Right lobe of liver (tissue), 6 donors: Measurements from ENCODE around the gene IVNS1ABP. TPM values are rescaled to one million over a fixed set of nuclear protein-coding genes. Genes with fewer than 3 reads are reported as not detected.

Experiments used
- ATAC-seq, 4 donors: fragments of 200-7000 bp; cut with Tn5 transposase; one replicate each; pipeline ENCODE4 v1.9.1; 2020; ENCODE audit warnings: mild to moderate bottlenecking in 4 of 4, moderate library complexity in 4 of 4
- DNase-seq, 3 donors: peaks; one replicate each; pipeline ENCODE4 v3.0.0-alpha.2; 2020
- H3K27ac ChIP-seq, 3 donors: fragments of 200-600 bp; one replicate each; pipeline ENCODE4 v1.8.0; 2022
- H3K27me3 ChIP-seq, 2 donors: fragments of 200-600 bp; one replicate each; pipeline ENCODE4 v1.8.0; 2022
- H3K36me3 ChIP-seq, 4 donors: fragments of 200-600 bp; sonication (generic) in 1 of 4; one replicate each; pipeline versions ENCODE4 v1.5.1 to v1.8.0; 2017 to 2022; ENCODE audit warnings: control low read depth in 1 of 4
- H3K4me1 ChIP-seq, 4 donors: fragments of 200-600 bp; sonication (generic) in 1 of 4; one replicate each; pipeline versions ENCODE4 v1.5.1 to v1.8.0; 2017 to 2022; ENCODE audit warnings: control low read depth in 1 of 4
- H3K4me3 ChIP-seq, 3 donors: fragments of 200-600 bp; one replicate each; pipeline ENCODE4 v1.8.0; 2022
- H3K9me3 ChIP-seq, 4 donors: fragments of 200-600 bp; sonication (generic) in 1 of 4; one replicate each; pipeline versions ENCODE4 v1.5.1 to v1.8.0; 2017 to 2022; ENCODE audit warnings: control low read depth in 1 of 4
- CTCF ChIP-seq, 4 donors: fragments of 200-600 bp in 3 of 4; fragments of 450-650 bp in 1 of 4; IDR thresholded peaks; one replicate each; pipeline versions ENCODE4 v1.5.1 to v1.8.0; 2016 to 2022; ENCODE audit warnings: antibody characterized with exemption in 4 of 4, mild to moderate bottlenecking in 2 of 4
- POLR2A ChIP-seq: fragments of 450-650 bp; IDR thresholded peaks from one replicate; pipeline ENCODE4 v1.6.1; 2017; ENCODE audit warnings: antibody characterized with exemption, mild to moderate bottlenecking
- WGBS: methylation state at CpG from one replicate; pipeline ENCODE4 v1.1.6; 2018; ENCODE audit warnings: low coverage, low lambda C conversion rate; ENCODE audit not compliant: insufficient coverage; ENCODE audit errors: missing lambda C conversion rate; 5-methylcytosine and 5-hydroxymethylcytosine counted together
- intact Hi-C, 2 donors: fragments of 100-400 bp; cut with DNase I; formaldehyde crosslinking; loops; one replicate each; pipeline versions ENCODE4 v1.11.2 to v1.14.1; 2022
- total RNA-seq, 6 experiments: library from RNA; depleted of rRNA in 2 of 6; stranded (reverse); fragments of >200 nt in 2 of 6; fragmentation: NEBNext Ultra II Directional in 3 of 6; extraction: Animal tissue kit (Norgen Biotek cat#: 25700) in 3 of 6; gene quantifications; one replicate each; pipeline versions ENCODE4 v1.1.0 to v1.2.4, GENCODE V29; 2016 to 2023
- donor health status: DM: no; HTN: yes; CAD: no.
- donor health status: DM: no; HTN: no; CAD: no.
- donor health status: DM: no; HTN: no; CAD: no.
- donor health status: DM: no; HTN: yes; CAD: no.
- donor health status: DM: no; HTN: yes; CAD: no.

The IVNS1ABP gene
- total RNA-seq, 6 experiments from 2014 or later: 17.0 to 38.3 (median 26.8) TPM

- Histone ChIP-seq H3K4me1 (peaks cover 0 to 44% (median 13%) of the 10 kb centered on the region in 4 donors), H3K27ac (no peak overlapping the region), H3K9me3 (no peaks in the 10 kb centered on the region), H3K36me3 (peaks cover 5 to 40% (median 25%) of the 10 kb centered on the region in 4 donors), H3K27me3 (no peaks in the 10 kb centered on the region), H3K4me3 (no peak overlapping the region)
- WGBS: 26% methylated on average over 2 of the region's 2 CpGs
- ATAC-seq: peak in 1 of 4 donors; percentile 21
- intact Hi-C loops: no loop called here
- TF ChIP-seq POLR2A: no peak
- TF ChIP-seq CTCF (IDR thresholded peaks at IDR 0.05): no peak
- DNase-seq: no peak
Measured at GRCh38 chr1:185309566-185309965, 7.5 kb downstream of the IVNS1ABP start.

- H3K27ac ChIP-seq: no peak overlapping the region
- 92% methylated on average over 1 of the region's 1 CpG for WGBS
Measured at GRCh38 chr1:185308126-185308525, 8.9 kb downstream of the IVNS1ABP start.

GRCh38 chr1:185305419-185305818, 11.6 kb downstream of the IVNS1ABP start:
- Histone ChIP-seq H3K9me3 (no peaks in the 10 kb centered on the region), H3K27ac (no peak overlapping the region), H3K27me3 (no peaks in the 10 kb centered on the region), H3K4me1 (peaks cover 0 to 12% (median 5%) of the 10 kb centered on the region in 4 donors), H3K4me3 (no peak overlapping the region), H3K36me3 (peaks cover 12 to 53% (median 38%) of the 10 kb centered on the region in 4 donors)
- ATAC-seq: peak; percentile 78 to 99 (median 94)
- DNase-seq: peak in 2 of 3 donors; percentile 37 to 70
- intact Hi-C loops: no loop called here
- TF ChIP-seq CTCF (IDR thresholded peaks at IDR 0.05): no peak
- no peak for TF ChIP-seq POLR2A
- WGBS: 27% methylated on average over 3 of the region's 3 CpGs

More at GRCh38 chr1:185308126-185308525, 8.9 kb downstream of the IVNS1ABP start:
- Histone ChIP-seq H3K36me3 (peaks cover 5 to 40% (median 26%) of the 10 kb centered on the region in 4 donors), H3K4me1 (peaks cover 0 to 31% (median 10%) of the 10 kb centered on the region in 4 donors), H3K9me3 (no peaks in the 10 kb centered on the region), H3K4me3 (no peak overlapping the region), H3K27me3 (no peaks in the 10 kb centered on the region)
- TF ChIP-seq POLR2A (no peak), CTCF (IDR thresholded peaks at IDR 0.05) (no peak)
- no peak for DNase-seq
- no peak for ATAC-seq
- intact Hi-C loops: no loop called here

GRCh38 chr1:185300152-185300551, 16.9 kb downstream of the IVNS1ABP start:
- Histone ChIP-seq H3K27me3 (no peaks in the 10 kb centered on the region), H3K27ac (no peak overlapping the region), H3K9me3 (no peaks in the 10 kb centered on the region), H3K4me1 (peaks cover 0 to 5% (median 1%) of the 10 kb centered on the region in 4 donors), H3K36me3 (peaks cover 16 to 66% (median 37%) of the 10 kb centered on the region in 4 donors), H3K4me3 (no peak overlapping the region)
- intact Hi-C loops: no loop called here
- TF ChIP-seq POLR2A: no peak
- no peak for TF ChIP-seq CTCF (IDR thresholded peaks at IDR 0.05)
- DNase-seq (no peak), ATAC-seq (no peak)
- 94% methylated on average over 6 of the region's 6 CpGs for WGBS
